GM12865 (cell line): ENCODE measurements around the gene ATP10B.

Source experiments
- DNase-seq: peaks from one replicate; pipeline ENCODE4 v3.0.0; 2010; ENCODE audit warnings: low read depth
- H3K4me3 ChIP-seq: 2 replicates; pipeline ENCODE4 v1.5.1; 2011; ENCODE audit warnings: mild to moderate bottlenecking, low read depth, low read length, control low read depth
- CTCF ChIP-seq: IDR thresholded peaks from 2 replicates; pipeline ENCODE4 v1.5.1; 2011; ENCODE audit warnings: low read length, control low read depth, low read depth, inconsistent platforms; ENCODE audit not compliant: insufficient read depth; ENCODE audit errors: missing control alignments

The ATP10B gene

GRCh38 chr5:160628619-160628968 lies 223.4 kb downstream of the ATP10B start:
- TF ChIP-seq CTCF = no peak
- no peak for DNase-seq

GRCh38 chr5:160627921-160628618 lies 223.9 kb downstream of the ATP10B start:
- DNase-seq = no peak
- TF ChIP-seq CTCF = no peak
- no peak overlapping the region for H3K4me3 ChIP-seq

More at GRCh38 chr5:160628619-160628968, 223.4 kb downstream of the ATP10B start:
- no peak overlapping the region for H3K4me3 ChIP-seq

- H3K4me3 ChIP-seq = no peak overlapping the region
- no peak for TF ChIP-seq CTCF
- no peak for DNase-seq
Measured at GRCh38 chr5:160626322-160626721, 225.7 kb downstream of the ATP10B start.

- no peak overlapping the region for H3K4me3 ChIP-seq
- TF ChIP-seq CTCF = no peak
- DNase-seq = no peak
Measured at GRCh38 chr5:160621526-160621925, 230.5 kb downstream of the ATP10B start.

GRCh38 chr5:160620401-160620800 lies 231.6 kb downstream of the ATP10B start:
- DNase-seq = no peak
- H3K4me3 ChIP-seq = no peak overlapping the region
- no peak for TF ChIP-seq CTCF

- TF ChIP-seq CTCF = no peak
- DNase-seq = no peak
- no peak overlapping the region for H3K4me3 ChIP-seq
Measured at GRCh38 chr5:160619381-160619780, 232.6 kb downstream of the ATP10B start.

GRCh38 chr5:160618286-160618685 lies 233.7 kb downstream of the ATP10B start:
- no peak for DNase-seq
- TF ChIP-seq CTCF = no peak
- no peak overlapping the region for H3K4me3 ChIP-seq
